ENCODE results near the gene SYVN1.

SYVN1 gene

GRCh38 chr11:65134952-65135632, 773 bp upstream of the SYVN1 start:
- TF ChIP-seq CTCF (IDR thresholded peaks at IDR 0.05; ENCODE audit: insufficient read depth, low read length, poor library complexity, severe bottlenecking), result no peak
- Histone ChIP-seq H3K27me3 (replicated peaks; ENCODE audit: control insufficient read depth, insufficient read depth, low read length) (no peaks in the 10 kb centered on the region), H3K4me3 (replicated peaks; ENCODE audit: low read depth, low read length) (peak overlapping the region; percentile 97), H3K36me3 (ENCODE audit: control insufficient read depth, insufficient read depth, low read length) (peaks cover 20% of the 10 kb centered on the region)
- no peak for DNase-seq (ENCODE audit: extremely low read depth, insufficient read length)

- peaks cover 32% of the 10 kb centered on the region for H3K36me3 ChIP-seq (ENCODE audit: control insufficient read depth, insufficient read depth, low read length)
- DNase-seq (ENCODE audit: extremely low read depth, insufficient read length), result no peak
- TF ChIP-seq CTCF (IDR thresholded peaks at IDR 0.05; ENCODE audit: insufficient read depth, low read length, poor library complexity, severe bottlenecking), result no peak
- H3K27me3 ChIP-seq (replicated peaks; ENCODE audit: control insufficient read depth, insufficient read depth, low read length), result no peaks in the 10 kb centered on the region
- H3K4me3 ChIP-seq (replicated peaks; ENCODE audit: low read depth, low read length), result peak overlapping the region; percentile 97
Measured at GRCh38 chr11:65133724-65134123, 595 bp downstream of the SYVN1 start.

GRCh38 chr11:65132988-65133700, 1.2 kb downstream of the SYVN1 start:
- peaks cover 36% of the 10 kb centered on the region for H3K36me3 ChIP-seq (ENCODE audit: control insufficient read depth, insufficient read depth, low read length)
- DNase-seq (ENCODE audit: extremely low read depth, insufficient read length), result peak; percentile 66

GRCh38 chr11:65132238-65132987, 1.9 kb downstream of the SYVN1 start:
- H3K4me3 ChIP-seq (replicated peaks; ENCODE audit: low read depth, low read length), result peak overlapping the region; percentile 97
- H3K36me3 ChIP-seq (ENCODE audit: control insufficient read depth, insufficient read depth, low read length), result peaks cover 43% of the 10 kb centered on the region
- DNase-seq (ENCODE audit: extremely low read depth, insufficient read length), result peak; percentile 70
- H3K27me3 ChIP-seq (replicated peaks; ENCODE audit: control insufficient read depth, insufficient read depth, low read length), result no peaks in the 10 kb centered on the region
- TF ChIP-seq CTCF (IDR thresholded peaks at IDR 0.05; ENCODE audit: insufficient read depth, low read length, poor library complexity, severe bottlenecking), result no peak

More at GRCh38 chr11:65132988-65133700, 1.2 kb downstream of the SYVN1 start:
- peak overlapping the region; percentile 97 for H3K4me3 ChIP-seq (replicated peaks; ENCODE audit: low read depth, low read length)
- H3K27me3 ChIP-seq (replicated peaks; ENCODE audit: control insufficient read depth, insufficient read depth, low read length), result no peaks in the 10 kb centered on the region
- no peak for TF ChIP-seq CTCF (IDR thresholded peaks at IDR 0.05; ENCODE audit: insufficient read depth, low read length, poor library complexity, severe bottlenecking)

- no peaks in the 10 kb centered on the region for H3K27me3 ChIP-seq (replicated peaks; ENCODE audit: control insufficient read depth, insufficient read depth, low read length)
- peak overlapping the region; percentile 97 for H3K4me3 ChIP-seq (replicated peaks; ENCODE audit: low read depth, low read length)
- DNase-seq (ENCODE audit: extremely low read depth, insufficient read length), result no peak
- no peak for TF ChIP-seq CTCF (IDR thresholded peaks at IDR 0.05; ENCODE audit: insufficient read depth, low read length, poor library complexity, severe bottlenecking)
- H3K36me3 ChIP-seq (ENCODE audit: control insufficient read depth, insufficient read depth, low read length), result peaks cover 46% of the 10 kb centered on the region
Measured at GRCh38 chr11:65131895-65132237, 2.5 kb downstream of the SYVN1 start.
